ENCODE data around the gene CELA2A. TPM values are rescaled to one million over a fixed set of nuclear protein-coding genes. Genes with fewer than 3 reads are reported as not detected.
"Not testable (repeated sequence)": the region's sequence is repeated elsewhere in the genome, so short reads cannot be mapped to it uniquely, and the experiment has no call there.

The CELA2A gene
- total RNA-seq, 1 experiment from 2014 or later = 0.55 TPM

- Histone ChIP-seq H3K27ac (no peak overlapping the region), H3K27me3 (no peaks in the 10 kb centered on the region), H3K4me3 (no peak overlapping the region), H3K36me3 (peaks cover 27% of the 10 kb centered on the region), H3K9me3 (replicated peaks) (no peaks in the 10 kb centered on the region), H3K4me1 (peaks cover 12% of the 10 kb centered on the region)
- DNase-seq = no peak
These were observed 47.9 kb downstream of the CELA2A start for GRCh38 chr1:15504436-15504835.

- Histone ChIP-seq H3K9me3 (replicated peaks) (no peaks in the 10 kb centered on the region), H3K4me3 (no peak overlapping the region), H3K4me1 (peaks cover 3% of the 10 kb centered on the region), H3K27me3 (no peaks in the 10 kb centered on the region), H3K36me3 (peaks cover 18% of the 10 kb centered on the region), H3K27ac (no peak overlapping the region)
- DNase-seq = no peak
These were observed 50.3 kb downstream of the CELA2A start for GRCh38 chr1:15506831-15507230.

- H3K36me3 ChIP-seq = peaks cover 22% of the 10 kb centered on the region
- DNase-seq = no peak
- H3K27me3 ChIP-seq = no peaks in the 10 kb centered on the region
- H3K4me1 ChIP-seq = no peaks in the 10 kb centered on the region
- H3K4me3 ChIP-seq = no peak overlapping the region
- no peaks in the 10 kb centered on the region for H3K9me3 ChIP-seq (replicated peaks)
- no peak overlapping the region for H3K27ac ChIP-seq
These were observed 50.7 kb downstream of the CELA2A start for GRCh38 chr1:15507278-15507677.

- Histone ChIP-seq H3K27ac (no peak overlapping the region), H3K4me1 (no peaks in the 10 kb centered on the region), H3K4me3 (no peak overlapping the region), H3K9me3 (replicated peaks) (no peaks in the 10 kb centered on the region), H3K27me3 (no peaks in the 10 kb centered on the region), H3K36me3 (peaks cover 25% of the 10 kb centered on the region)
- DNase-seq = no peak
These were observed 52.4 kb downstream of the CELA2A start for GRCh38 chr1:15508700-15509487.

- Histone ChIP-seq H3K27me3 (no peaks in the 10 kb centered on the region), H3K9me3 (replicated peaks) (no peaks in the 10 kb centered on the region), H3K4me3 (no peak overlapping the region), H3K27ac (no peak overlapping the region), H3K36me3 (peaks cover 26% of the 10 kb centered on the region), H3K4me1 (no peaks in the 10 kb centered on the region)
- no peak for DNase-seq
These were observed 53.1 kb downstream of the CELA2A start for GRCh38 chr1:15509586-15509985.

- Histone ChIP-seq H3K4me1 (no peaks in the 10 kb centered on the region), H3K27ac (no peak overlapping the region), H3K27me3 (no peaks in the 10 kb centered on the region), H3K9me3 (replicated peaks) (no peaks in the 10 kb centered on the region), H3K4me3 (no peak overlapping the region), H3K36me3 (peaks cover 21% of the 10 kb centered on the region)
- DNase-seq = no peak
These were observed 54.3 kb downstream of the CELA2A start for GRCh38 chr1:15510611-15511405.

- Histone ChIP-seq H3K27me3 (no peaks in the 10 kb centered on the region), H3K36me3 (peaks cover 31% of the 10 kb centered on the region), H3K4me3 (no peak overlapping the region), H3K27ac (no peak overlapping the region), H3K9me3 (replicated peaks) (no peaks in the 10 kb centered on the region), H3K4me1 (no peaks in the 10 kb centered on the region)
- DNase-seq = no peak
These were observed 56.7 kb downstream of the CELA2A start for GRCh38 chr1:15513192-15513591.

GRCh38 chr1:15513919-15514318 lies 57.4 kb downstream of the CELA2A start:
- H3K36me3 ChIP-seq = peaks cover 31% of the 10 kb centered on the region
- H3K4me3 ChIP-seq = no peak overlapping the region
- H3K27me3 ChIP-seq = no peaks in the 10 kb centered on the region
- H3K27ac ChIP-seq = no peak overlapping the region
- no peaks in the 10 kb centered on the region for H3K4me1 ChIP-seq
- no peak for DNase-seq
- H3K9me3 ChIP-seq (replicated peaks) = no peaks in the 10 kb centered on the region

- peaks cover 29% of the 10 kb centered on the region for H3K36me3 ChIP-seq
- not testable (repeated sequence) for H3K4me1 ChIP-seq; H3K27me3 ChIP-seq; H3K9me3 ChIP-seq (replicated peaks); DNase-seq; H3K4me3 ChIP-seq; H3K27ac ChIP-seq
These were observed 58.0 kb downstream of the CELA2A start for GRCh38 chr1:15514557-15514956.

- Histone ChIP-seq H3K4me1 (no peaks in the 10 kb centered on the region), H3K36me3 (peaks cover 29% of the 10 kb centered on the region), H3K4me3 (no peak overlapping the region), H3K27me3 (no peaks in the 10 kb centered on the region), H3K27ac (no peak overlapping the region), H3K9me3 (replicated peaks) (no peaks in the 10 kb centered on the region)
- no peak for DNase-seq
These were observed 58.6 kb downstream of the CELA2A start for GRCh38 chr1:15515022-15515663.

GRCh38 chr1:15519625-15520024 lies 63.1 kb downstream of the CELA2A start:
- H3K27me3 ChIP-seq = no peaks in the 10 kb centered on the region
- DNase-seq = no peak
- H3K36me3 ChIP-seq = peaks cover 19% of the 10 kb centered on the region
- H3K4me3 ChIP-seq = no peak overlapping the region
- no peak overlapping the region for H3K27ac ChIP-seq
- peaks cover 8% of the 10 kb centered on the region; the same call in 1 of the 2 replicates for H3K4me1 ChIP-seq
- H3K9me3 ChIP-seq (replicated peaks) = no peaks in the 10 kb centered on the region

GRCh38 chr1:15521206-15521906 lies 64.8 kb downstream of the CELA2A start:
- not testable (repeated sequence) for H3K4me3 ChIP-seq; H3K4me1 ChIP-seq; H3K9me3 ChIP-seq (replicated peaks); DNase-seq; H3K27ac ChIP-seq; H3K27me3 ChIP-seq
- peaks cover 15% of the 10 kb centered on the region for H3K36me3 ChIP-seq

Measured in SJCRH30 (cell line).